Nephron progenitor cell (in vitro differentiated cells): ENCODE measurements around the gene PLXNA3.
A peak's percentile ranks its signal among the peaks of the same experiment; 100 is the strongest.

Source experiments
- DNase-seq: peaks from one replicate; pipeline ENCODE4 v3.0.0; 2021
- H3K27ac Mint-ChIP-seq: 2 replicates; pipeline ENCODE4 v1.8.0; 2021; ENCODE audit warnings: mild to moderate bottlenecking, moderate library complexity, mixed read lengths
- H3K27me3 Mint-ChIP-seq: 2 replicates; pipeline ENCODE4 v1.8.0; 2021; ENCODE audit warnings: mild to moderate bottlenecking, low read depth, mixed read lengths; ENCODE audit not compliant: poor library complexity
- H3K36me3 Mint-ChIP-seq: 2 replicates; pipeline ENCODE4 v1.8.0; 2021; ENCODE audit warnings: low read depth, mixed read lengths
- H3K4me1 Mint-ChIP-seq: 2 replicates; pipeline ENCODE4 v1.8.0; 2021; ENCODE audit warnings: mixed read lengths
- H3K4me3 Mint-ChIP-seq: 2 replicates; pipeline ENCODE4 v1.8.0; 2021; ENCODE audit warnings: mild to moderate bottlenecking, moderate library complexity, mixed read lengths
- H3K9me3 Mint-ChIP-seq: 2 replicates; pipeline ENCODE4 v1.8.0; 2021; ENCODE audit warnings: mild to moderate bottlenecking, moderate library complexity, mixed read lengths
- TF ChIP-seq, protein P1 (sequence below): fragments of 200-600 bp; sonication (generic); IDR thresholded peaks from 2 replicates; pipeline ENCODE4 v1.5.0; 2021; ENCODE audit warnings: antibody characterized with exemption

The PLXNA3 gene

DNA sequence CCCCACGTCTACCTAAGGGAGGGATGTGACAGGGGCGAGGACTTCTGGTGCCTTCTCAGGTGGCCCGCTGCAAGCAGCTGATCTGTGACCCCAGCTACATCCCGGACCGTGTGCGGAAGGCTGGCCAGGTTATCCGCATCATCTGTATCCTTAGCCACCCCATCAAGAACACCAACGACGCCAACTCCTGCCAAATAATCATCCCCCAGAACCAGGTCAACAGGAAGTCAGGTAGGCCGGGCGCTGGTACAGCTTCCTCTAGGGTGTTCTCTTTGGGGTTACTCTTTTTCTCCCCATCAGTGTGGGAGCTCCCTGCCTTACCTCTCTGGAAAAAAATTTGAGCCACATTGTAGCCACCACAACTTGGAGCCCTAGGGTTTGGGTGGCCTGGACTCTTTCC is 16.5 kb upstream of the PLXNA3 start:
- Mint-ChIP-seq H3K4me1 (peaks cover 17% of the 10 kb centered on the region), H3K27me3 (no peaks in the 10 kb centered on the region), H3K36me3 (no peaks in the 10 kb centered on the region), H3K27ac (peak overlapping the region; percentile 36), H3K9me3 (peaks cover 51% of the 10 kb centered on the region), H3K4me3 (no peak overlapping the region)
- TF ChIP-seq, protein P1, sequence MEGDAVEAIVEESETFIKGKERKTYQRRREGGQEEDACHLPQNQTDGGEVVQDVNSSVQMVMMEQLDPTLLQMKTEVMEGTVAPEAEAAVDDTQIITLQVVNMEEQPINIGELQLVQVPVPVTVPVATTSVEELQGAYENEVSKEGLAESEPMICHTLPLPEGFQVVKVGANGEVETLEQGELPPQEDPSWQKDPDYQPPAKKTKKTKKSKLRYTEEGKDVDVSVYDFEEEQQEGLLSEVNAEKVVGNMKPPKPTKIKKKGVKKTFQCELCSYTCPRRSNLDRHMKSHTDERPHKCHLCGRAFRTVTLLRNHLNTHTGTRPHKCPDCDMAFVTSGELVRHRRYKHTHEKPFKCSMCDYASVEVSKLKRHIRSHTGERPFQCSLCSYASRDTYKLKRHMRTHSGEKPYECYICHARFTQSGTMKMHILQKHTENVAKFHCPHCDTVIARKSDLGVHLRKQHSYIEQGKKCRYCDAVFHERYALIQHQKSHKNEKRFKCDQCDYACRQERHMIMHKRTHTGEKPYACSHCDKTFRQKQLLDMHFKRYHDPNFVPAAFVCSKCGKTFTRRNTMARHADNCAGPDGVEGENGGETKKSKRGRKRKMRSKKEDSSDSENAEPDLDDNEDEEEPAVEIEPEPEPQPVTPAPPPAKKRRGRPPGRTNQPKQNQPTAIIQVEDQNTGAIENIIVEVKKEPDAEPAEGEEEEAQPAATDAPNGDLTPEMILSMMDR = no peak
- DNase-seq = no peak

DNA sequence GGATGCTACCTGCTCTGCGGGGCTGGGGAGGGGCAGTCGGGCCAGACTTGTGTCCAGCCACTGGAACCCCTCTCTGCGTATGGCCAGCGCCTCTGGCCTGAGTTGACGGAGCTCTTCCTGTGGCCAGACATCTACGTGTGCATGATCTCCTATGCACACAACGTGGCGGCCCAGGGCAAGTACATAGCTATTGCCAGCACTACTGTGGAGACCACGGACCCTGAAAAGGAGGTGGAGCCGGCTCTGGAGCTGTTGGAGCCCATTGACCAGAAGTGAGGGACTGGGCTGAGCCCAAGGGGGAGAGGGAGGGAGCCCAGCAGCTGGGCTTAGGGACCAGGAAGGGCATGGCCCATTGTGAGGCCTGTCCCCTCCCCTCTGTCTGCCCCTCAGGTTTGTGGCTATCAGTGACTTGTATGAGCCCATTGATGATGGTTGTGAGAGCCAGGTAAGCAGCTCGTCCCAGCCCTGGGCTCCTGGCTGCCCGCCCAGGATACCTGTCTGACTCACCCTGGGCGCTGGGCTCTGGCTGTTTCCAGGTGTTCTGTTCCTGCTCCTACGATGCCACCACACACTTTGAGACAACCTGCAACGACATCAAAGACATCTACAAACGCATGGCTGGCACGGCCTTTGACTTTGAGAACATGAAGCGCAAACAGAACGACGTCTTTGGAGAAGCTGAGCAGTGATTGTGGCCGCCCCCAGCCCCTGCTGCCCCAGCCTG is 15.9 kb upstream of the PLXNA3 start:
- no peak overlapping the region for H3K4me3 Mint-ChIP-seq
- peak overlapping the region; percentile 36 for H3K27ac Mint-ChIP-seq
- DNase-seq = no peak
- H3K36me3 Mint-ChIP-seq = peaks cover 5% of the 10 kb centered on the region
- peaks cover 57% of the 10 kb centered on the region for H3K9me3 Mint-ChIP-seq
- no peaks in the 10 kb centered on the region for H3K27me3 Mint-ChIP-seq
- TF ChIP-seq, protein P1 = no peak
- peaks cover 17% of the 10 kb centered on the region for H3K4me1 Mint-ChIP-seq

DNA sequence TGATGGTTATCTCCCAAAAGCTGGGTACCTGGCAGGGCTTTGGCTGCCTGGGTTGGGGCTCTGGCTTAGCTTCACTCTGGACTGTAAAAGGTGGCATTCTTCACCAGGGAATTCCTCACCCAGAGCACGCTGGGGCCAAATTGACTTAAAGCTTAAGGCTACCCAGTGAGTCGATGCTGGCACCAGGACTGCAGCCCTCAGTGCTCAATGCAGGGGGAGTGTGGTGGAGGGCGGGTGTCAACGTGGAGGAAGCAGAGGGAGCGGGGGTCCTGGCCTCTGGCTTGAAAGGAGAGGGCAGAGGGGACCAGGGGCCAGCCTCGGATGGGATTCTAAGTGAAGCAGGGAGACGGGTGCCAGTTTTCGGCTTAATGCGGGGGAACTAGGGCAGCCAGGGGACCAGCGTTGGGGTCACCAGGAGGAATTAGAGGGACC is 14.6 kb upstream of the PLXNA3 start:
- DNase-seq = no peak
- peaks cover 9% of the 10 kb centered on the region for H3K4me1 Mint-ChIP-seq
- peak overlapping the region; percentile 80 for H3K4me3 Mint-ChIP-seq

DNA sequence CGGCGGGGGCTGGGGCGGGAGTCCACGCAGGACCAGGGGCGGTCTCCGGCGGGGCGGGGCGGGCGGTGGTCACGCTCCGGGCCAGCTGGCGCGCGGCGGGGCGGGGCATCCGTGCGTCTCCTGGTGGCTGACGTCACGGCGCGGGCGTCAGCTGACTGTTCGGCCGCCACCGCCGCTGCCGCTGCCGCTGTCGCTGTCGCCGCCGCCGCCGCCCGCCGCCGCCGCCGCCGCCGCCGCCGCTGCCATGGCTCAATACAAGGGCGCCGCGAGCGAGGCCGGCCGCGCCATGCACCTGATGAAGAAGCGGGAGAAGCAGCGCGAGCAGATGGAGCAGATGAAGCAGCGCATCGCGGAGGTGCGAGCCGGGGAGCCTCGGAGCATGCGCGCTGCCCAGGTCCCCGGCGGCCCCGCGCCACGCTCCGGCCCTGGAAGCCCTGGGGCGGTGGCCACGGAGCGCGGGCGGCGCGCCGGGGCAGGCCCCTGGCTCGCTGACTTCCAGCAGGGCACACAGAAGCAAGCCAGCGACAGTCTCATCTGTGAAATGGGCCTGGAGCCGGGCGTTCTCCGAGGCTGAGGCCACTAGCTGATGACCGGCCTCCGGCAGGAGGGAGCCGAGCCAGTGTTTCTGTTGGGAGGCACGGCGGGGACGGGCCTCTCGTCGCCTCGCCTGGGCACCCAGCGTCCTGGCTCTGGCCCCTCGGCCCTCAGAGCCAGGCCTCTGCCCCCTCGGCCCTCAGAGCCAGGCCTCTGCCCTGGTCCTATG is 13.9 kb upstream of the PLXNA3 start, which contains the start of gene FAM50A:
Gene FAM50A (plus strand): TSS at position 150 of the 763 bp plus-strand sequence. CDS start 95 bp downstream, at position 245.
- peak; percentile 79 for DNase-seq
- TF ChIP-seq, protein P1 = no peak
- Mint-ChIP-seq H3K27ac (no peak within 1 kb of the TSS), H3K4me3 (peak within 1 kb of the TSS; percentile 80), H3K9me3 (peaks cover 58% of the 10 kb centered on the region), H3K27me3 (no peaks in the 10 kb centered on the region), H3K4me1 (peaks cover 5% of the 10 kb centered on the region), H3K36me3 (peaks cover 9% of the 10 kb centered on the region)

More for the DNA sequence above, 14.6 kb upstream of the PLXNA3 start:
- H3K27me3 Mint-ChIP-seq = no peaks in the 10 kb centered on the region
- peaks cover 9% of the 10 kb centered on the region for H3K36me3 Mint-ChIP-seq
- no peak overlapping the region for H3K27ac Mint-ChIP-seq
- peaks cover 61% of the 10 kb centered on the region for H3K9me3 Mint-ChIP-seq
- TF ChIP-seq, protein P1 = no peak

DNA sequence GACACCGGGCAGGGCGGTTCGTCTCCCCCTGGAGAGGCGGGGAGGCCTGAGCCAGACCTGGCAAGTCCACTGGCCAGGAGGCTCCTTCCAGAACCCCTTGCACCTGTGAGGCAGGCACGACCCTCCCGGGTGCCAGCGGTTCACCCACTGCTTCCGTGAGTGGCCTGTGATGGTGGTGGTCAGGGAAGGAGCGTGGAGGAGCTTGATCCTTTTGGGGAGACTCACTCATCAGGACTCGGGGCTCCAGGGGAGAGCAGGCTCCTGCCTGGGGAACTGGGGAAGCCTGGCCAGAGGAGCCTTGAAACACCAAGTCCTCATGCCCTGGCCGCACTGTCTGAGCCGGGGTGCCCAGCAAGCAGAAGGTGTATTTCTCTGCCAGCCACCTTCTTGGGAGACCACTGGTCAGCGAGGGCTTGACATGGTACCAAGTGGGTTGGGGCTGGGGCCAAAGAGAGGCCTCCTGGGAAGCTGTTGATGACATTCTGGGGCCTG is 13.3 kb upstream of the PLXNA3 start:
- H3K9me3 Mint-ChIP-seq = peaks cover 57% of the 10 kb centered on the region
- peaks cover 5% of the 10 kb centered on the region for H3K4me1 Mint-ChIP-seq
- TF ChIP-seq, protein P1 = no peak
- peak overlapping the region; percentile 42 for H3K4me3 Mint-ChIP-seq
- no peak overlapping the region for H3K27ac Mint-ChIP-seq
- no peak for DNase-seq
- H3K27me3 Mint-ChIP-seq = no peaks in the 10 kb centered on the region
- peaks cover 9% of the 10 kb centered on the region for H3K36me3 Mint-ChIP-seq
